Hepatocyte (in vitro differentiated cells): Measurements from ENCODE around the gene FXYD2. TPM values are rescaled to one million over a fixed set of nuclear protein-coding genes. Genes with fewer than 3 reads are reported as not detected.

Experiments
- DNase-seq: peaks from one replicate; pipeline ENCODE4 v3.0.0-alpha.2; 2016; ENCODE audit warnings: low spot score
- H2AFZ ChIP-seq: fragments of 200-600 bp; sonication (generic); 2 replicates; pipeline ENCODE4 v1.6.0; 2016; ENCODE audit warnings: antibody characterized with exemption, mild to moderate bottlenecking
- H3K27ac ChIP-seq: fragments of 200-600 bp; sonication (generic); 2 replicates; pipeline ENCODE4 v1.5.1; 2016; ENCODE audit warnings: mild to moderate bottlenecking
- H3K27me3 ChIP-seq: fragments of 200-600 bp; sonication (generic); 2 replicates; pipeline ENCODE4 v1.6.1; 2016
- H3K36me3 ChIP-seq: fragments of 200-600 bp; sonication (generic); replicated peaks from 2 replicates; pipeline ENCODE4 v1.5.1; 2016; ENCODE audit warnings: low read depth; ENCODE audit not compliant: insufficient read depth
- H3K4me1 ChIP-seq: fragments of 200-600 bp; sonication (generic); 2 replicates; pipeline ENCODE4 v1.5.1; 2016; ENCODE audit warnings: mild to moderate bottlenecking, moderate library complexity; ENCODE audit not compliant: insufficient read depth
- H3K4me2 ChIP-seq: fragments of 200-600 bp; sonication (generic); 2 replicates; pipeline ENCODE4 v1.6.0; 2016
- H3K4me3 ChIP-seq: fragments of 200-600 bp; sonication (generic); 2 replicates; pipeline ENCODE4 v1.5.1; 2016; ENCODE audit warnings: mild to moderate bottlenecking
- H3K79me2 ChIP-seq: fragments of 200-600 bp; sonication (generic); 2 replicates; pipeline ENCODE4 v1.6.0; 2017; ENCODE audit warnings: mild to moderate bottlenecking
- H3K9me2 ChIP-seq: fragments of 200-600 bp; sonication (generic); replicated peaks from 2 replicates; pipeline ENCODE4 v1.6.0; 2017; ENCODE audit warnings: mild to moderate bottlenecking; ENCODE audit not compliant: insufficient read depth
- H3K9me3 ChIP-seq: fragments of 200-600 bp; sonication (generic); 2 replicates; pipeline ENCODE4 v1.5.1; 2016; ENCODE audit warnings: low read depth, mild to moderate bottlenecking
- H4K20me1 ChIP-seq: fragments of 200-600 bp; sonication (generic); 2 replicates; pipeline ENCODE4 v1.6.0; 2016; ENCODE audit warnings: mild to moderate bottlenecking; ENCODE audit not compliant: insufficient read depth, poor library complexity, severe bottlenecking
- EZH2 ChIP-seq: fragments of 200-600 bp; sonication (generic); IDR thresholded peaks from 2 replicates; pipeline ENCODE4 v1.6.1; 2016; ENCODE audit warnings: antibody characterized with exemption, mild to moderate bottlenecking, borderline replicate concordance
- EZH2phosphoT487 ChIP-seq: fragments of 200-600 bp; sonication (generic); IDR thresholded peaks from one replicate; pipeline ENCODE4 v1.6.1; 2018; ENCODE audit warnings: antibody characterized with exemption, mild to moderate bottlenecking, low read depth, moderate library complexity; ENCODE audit not compliant: unreplicated experiment, severe bottlenecking
- WGBS: methylation state at CpG from one replicate; pipeline ENCODE4 v1.1.6; 2016; ENCODE audit warnings: low lambda C conversion rate; ENCODE audit errors: missing lambda C conversion rate; 5-methylcytosine and 5-hydroxymethylcytosine counted together
- polyA plus RNA-seq: library from polyadenylated mRNA; unstranded; fragments of >200 nt; fragmentation: Nextera tagmentation; extraction: Ambion mirVana; gene quantifications from 2 replicates; pipeline ENCODE4 v1.2.1, GENCODE V29; 2016
- total RNA-seq: library from RNA; depleted of rRNA; stranded (reverse); fragments of >200 nt; gene quantifications from 2 replicates; pipeline ENCODE4 v1.2.3, GENCODE V29; 2014
- TF ChIP-seq, protein P1 (sequence below): fragments of 200-600 bp; sonication (generic); IDR thresholded peaks from 2 replicates; pipeline ENCODE4 v1.5.1; 2016; ENCODE audit warnings: antibody characterized with exemption, mild to moderate bottlenecking; ENCODE audit not compliant: poor library complexity

FXYD2 gene
- total and polyA plus RNA-seq, 2 experiments from 2014 or later, result 72.7 to 93.8 TPM

DNA sequence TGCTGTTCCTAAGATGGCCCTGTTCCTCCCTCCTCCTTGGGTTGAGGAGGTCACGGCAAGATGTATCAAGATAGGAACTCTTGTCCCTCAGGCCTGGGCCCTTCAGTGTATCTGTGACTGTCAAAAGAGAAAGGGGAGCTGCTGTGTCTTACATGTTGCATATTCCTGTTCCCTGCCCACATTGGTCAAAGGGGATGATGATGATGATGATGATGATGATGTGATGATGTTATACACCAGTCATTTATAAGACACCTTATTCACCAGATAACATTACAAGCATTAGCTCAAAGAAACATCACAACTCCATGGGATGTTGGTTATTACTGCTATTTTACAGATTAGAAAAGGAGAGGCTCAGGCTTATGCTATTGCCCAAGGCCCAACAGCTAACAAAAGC is 38.2 kb upstream of the FXYD2 start:
- Histone ChIP-seq H3K27ac (no peak overlapping the region), H4K20me1 (no peaks in the 10 kb centered on the region)

DNA sequence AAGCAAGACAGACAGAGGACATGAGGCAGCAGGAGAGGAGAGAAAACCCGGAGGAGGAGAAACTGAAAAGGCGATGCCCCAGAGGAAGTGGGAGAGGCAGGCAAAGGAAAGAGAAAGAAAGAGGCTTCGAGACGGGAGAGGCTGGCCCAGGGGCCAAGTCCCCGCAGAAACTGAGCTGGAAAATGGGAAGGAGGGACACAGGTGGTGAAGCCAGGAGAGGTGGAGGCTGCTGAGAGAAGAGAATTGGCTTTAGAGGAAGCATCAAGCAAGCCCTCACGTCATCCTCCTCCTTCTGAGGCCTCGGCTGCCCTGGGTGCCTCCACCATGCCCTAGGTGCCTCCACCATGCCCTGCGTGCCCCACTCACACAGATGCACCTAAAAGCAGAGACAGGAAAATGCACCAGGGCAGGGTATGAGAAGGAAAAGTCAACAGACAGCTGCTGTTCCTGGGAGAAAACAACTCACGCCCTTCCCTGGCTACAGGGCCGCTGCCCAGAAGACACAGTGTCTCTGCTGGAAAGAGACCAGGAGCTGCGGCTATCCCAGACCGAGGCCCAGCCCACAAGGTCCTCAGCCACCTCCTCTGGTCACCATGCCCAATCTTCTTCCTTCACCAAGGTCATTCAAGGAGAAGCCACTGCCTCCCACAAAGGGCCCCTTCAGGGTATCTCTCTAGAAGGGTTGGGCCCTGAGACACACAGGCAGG is 37.6 kb upstream of the FXYD2 start:
- Histone ChIP-seq H3K4me1 (peaks cover 7% of the 10 kb centered on the region), H3K79me2 (peaks cover 8% of the 10 kb centered on the region), H3K27ac (no peak overlapping the region), H2AFZ (no peak overlapping the region), H3K4me2 (no peak overlapping the region), H3K4me3 (no peak overlapping the region), H4K20me1 (no peaks in the 10 kb centered on the region), H3K9me3 (no peaks in the 10 kb centered on the region), H3K9me2 (no peaks in the 10 kb centered on the region), H3K36me3 (no peaks in the 10 kb centered on the region), H3K27me3 (no peaks in the 10 kb centered on the region)
- 87% methylated on average over 12 of the region's 12 CpGs for WGBS
- TF ChIP-seq EZH2 (no peak), EZH2phosphoT487 (no peak)
- TF ChIP-seq, protein P1, sequence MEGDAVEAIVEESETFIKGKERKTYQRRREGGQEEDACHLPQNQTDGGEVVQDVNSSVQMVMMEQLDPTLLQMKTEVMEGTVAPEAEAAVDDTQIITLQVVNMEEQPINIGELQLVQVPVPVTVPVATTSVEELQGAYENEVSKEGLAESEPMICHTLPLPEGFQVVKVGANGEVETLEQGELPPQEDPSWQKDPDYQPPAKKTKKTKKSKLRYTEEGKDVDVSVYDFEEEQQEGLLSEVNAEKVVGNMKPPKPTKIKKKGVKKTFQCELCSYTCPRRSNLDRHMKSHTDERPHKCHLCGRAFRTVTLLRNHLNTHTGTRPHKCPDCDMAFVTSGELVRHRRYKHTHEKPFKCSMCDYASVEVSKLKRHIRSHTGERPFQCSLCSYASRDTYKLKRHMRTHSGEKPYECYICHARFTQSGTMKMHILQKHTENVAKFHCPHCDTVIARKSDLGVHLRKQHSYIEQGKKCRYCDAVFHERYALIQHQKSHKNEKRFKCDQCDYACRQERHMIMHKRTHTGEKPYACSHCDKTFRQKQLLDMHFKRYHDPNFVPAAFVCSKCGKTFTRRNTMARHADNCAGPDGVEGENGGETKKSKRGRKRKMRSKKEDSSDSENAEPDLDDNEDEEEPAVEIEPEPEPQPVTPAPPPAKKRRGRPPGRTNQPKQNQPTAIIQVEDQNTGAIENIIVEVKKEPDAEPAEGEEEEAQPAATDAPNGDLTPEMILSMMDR, result no peak
- DNase-seq, result no peak

More for the DNA sequence above, 38.2 kb upstream of the FXYD2 start:
- Histone ChIP-seq H3K27me3 (no peaks in the 10 kb centered on the region), H2AFZ (no peak overlapping the region), H3K36me3 (no peaks in the 10 kb centered on the region), H3K4me3 (no peak overlapping the region), H3K79me2 (peaks cover 8% of the 10 kb centered on the region), H3K4me2 (no peak overlapping the region), H3K9me2 (no peaks in the 10 kb centered on the region), H3K4me1 (peaks cover 7% of the 10 kb centered on the region), H3K9me3 (no peaks in the 10 kb centered on the region)
- DNase-seq, result no peak
- TF ChIP-seq EZH2 (no peak), EZH2phosphoT487 (no peak)
- TF ChIP-seq, protein P1, result no peak
- WGBS, result 84% methylated on average over 1 of the region's 1 CpG

DNA sequence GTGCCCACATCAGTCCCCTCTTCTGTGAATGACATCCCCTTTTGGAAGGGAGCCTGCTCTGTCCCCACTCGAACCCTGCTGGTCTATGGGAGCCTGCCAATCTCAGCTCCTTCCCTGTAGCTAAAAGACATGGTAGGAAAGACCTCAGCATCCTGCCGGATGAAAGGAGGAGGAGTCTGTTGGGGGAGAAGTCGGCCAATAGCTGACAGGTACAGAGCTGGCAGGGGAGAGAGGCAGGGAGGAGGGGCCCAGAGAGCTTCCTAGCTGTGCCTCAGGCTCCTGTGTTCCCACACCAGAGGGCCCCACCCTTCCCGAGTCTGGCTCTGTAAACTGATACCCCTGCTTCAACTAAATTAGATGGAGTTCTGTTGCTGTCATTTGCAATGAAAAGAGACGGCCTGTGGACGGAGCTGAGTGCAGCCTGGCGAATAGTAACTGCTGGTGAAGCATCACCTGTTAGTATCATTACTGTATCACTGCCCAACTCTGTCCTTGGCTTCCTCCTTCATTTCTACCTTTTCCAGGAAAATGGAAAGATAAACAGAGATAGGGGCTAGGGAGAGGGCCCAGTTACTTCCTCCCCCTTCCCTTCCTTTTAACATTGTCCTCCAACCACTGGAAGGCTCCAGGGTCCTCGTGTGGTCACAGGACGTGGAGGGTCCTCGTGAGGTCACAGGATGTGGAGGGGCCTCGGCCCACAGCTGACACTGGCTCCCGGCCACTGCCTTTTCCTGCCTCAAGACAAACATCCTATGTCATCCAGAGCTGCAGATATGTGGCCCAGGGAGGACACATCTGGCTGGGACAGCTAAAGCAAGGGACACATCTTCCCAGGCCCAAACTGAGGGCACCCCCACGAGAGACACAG is 36.8 kb upstream of the FXYD2 start:
- DNase-seq, result peak; percentile 53
- no peaks in the 10 kb centered on the region for H3K27me3 ChIP-seq
- no peak overlapping the region for H3K4me2 ChIP-seq
- no peaks in the 10 kb centered on the region for H3K9me3 ChIP-seq
- no peaks in the 10 kb centered on the region for H3K9me2 ChIP-seq
- no peak overlapping the region for H3K27ac ChIP-seq
- no peak overlapping the region for H2AFZ ChIP-seq
- 41% methylated on average over 13 of the region's 13 CpGs for WGBS
- H4K20me1 ChIP-seq, result no peaks in the 10 kb centered on the region
- no peak for TF ChIP-seq EZH2
- TF ChIP-seq, protein P1, result no peak
- no peak for TF ChIP-seq EZH2phosphoT487
- H3K4me3 ChIP-seq, result no peak overlapping the region
- H3K36me3 ChIP-seq, result no peaks in the 10 kb centered on the region
- peaks cover 7% of the 10 kb centered on the region for H3K4me1 ChIP-seq
- peaks cover 8% of the 10 kb centered on the region for H3K79me2 ChIP-seq
